ENCODE results near the gene FAM199X.

DNA sequence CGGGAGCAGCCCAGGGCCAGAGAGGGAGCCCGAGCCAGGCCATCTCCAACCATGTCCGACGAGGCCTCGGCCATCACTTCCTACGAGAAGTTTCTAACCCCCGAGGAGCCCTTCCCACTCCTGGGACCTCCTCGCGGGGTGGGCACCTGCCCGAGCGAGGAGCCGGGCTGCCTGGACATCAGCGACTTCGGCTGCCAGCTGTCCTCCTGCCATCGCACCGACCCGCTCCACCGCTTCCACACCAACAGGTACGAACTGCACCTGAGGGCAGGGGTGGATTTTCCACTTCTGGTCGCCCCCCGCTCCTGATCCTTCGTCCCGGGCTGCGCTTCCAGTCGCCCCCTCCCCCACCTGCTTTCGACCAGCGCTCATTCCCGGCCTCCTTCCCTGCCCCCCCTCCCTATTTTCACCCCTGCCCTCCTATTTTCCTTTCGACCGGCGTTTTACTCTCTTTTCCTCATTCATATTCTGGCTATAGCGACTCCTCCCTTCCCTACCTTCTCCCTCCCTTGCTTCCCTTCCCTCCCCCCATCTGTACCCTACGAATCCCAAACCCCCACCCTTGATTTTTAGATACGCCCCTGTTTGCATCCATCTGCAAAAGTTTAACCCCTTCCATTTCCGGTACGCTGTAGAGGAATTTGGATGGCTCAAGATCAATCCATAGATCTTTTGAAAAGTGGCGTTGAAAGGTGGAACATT, 633 bp downstream of the FAM199X start:
- TF ChIP-seq, protein P1, sequence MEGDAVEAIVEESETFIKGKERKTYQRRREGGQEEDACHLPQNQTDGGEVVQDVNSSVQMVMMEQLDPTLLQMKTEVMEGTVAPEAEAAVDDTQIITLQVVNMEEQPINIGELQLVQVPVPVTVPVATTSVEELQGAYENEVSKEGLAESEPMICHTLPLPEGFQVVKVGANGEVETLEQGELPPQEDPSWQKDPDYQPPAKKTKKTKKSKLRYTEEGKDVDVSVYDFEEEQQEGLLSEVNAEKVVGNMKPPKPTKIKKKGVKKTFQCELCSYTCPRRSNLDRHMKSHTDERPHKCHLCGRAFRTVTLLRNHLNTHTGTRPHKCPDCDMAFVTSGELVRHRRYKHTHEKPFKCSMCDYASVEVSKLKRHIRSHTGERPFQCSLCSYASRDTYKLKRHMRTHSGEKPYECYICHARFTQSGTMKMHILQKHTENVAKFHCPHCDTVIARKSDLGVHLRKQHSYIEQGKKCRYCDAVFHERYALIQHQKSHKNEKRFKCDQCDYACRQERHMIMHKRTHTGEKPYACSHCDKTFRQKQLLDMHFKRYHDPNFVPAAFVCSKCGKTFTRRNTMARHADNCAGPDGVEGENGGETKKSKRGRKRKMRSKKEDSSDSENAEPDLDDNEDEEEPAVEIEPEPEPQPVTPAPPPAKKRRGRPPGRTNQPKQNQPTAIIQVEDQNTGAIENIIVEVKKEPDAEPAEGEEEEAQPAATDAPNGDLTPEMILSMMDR (IDR thresholded peaks at IDR 0.05), result no peak
- TF ChIP-seq ZFX (IDR thresholded peaks at IDR 0.05; ENCODE audit: borderline replicate concordance), result no peak

Measured in 22Rv1 (cell line).